Activated CD8-positive, alpha-beta memory T cell treated with anti-CD3 and anti-CD28 coated beads for 1 hour (primary cell): ENCODE data around the gene TGFB3.
A peak's percentile ranks its signal among the peaks of the same experiment; 100 is the strongest.
"Not testable (repeated sequence)": the region's sequence is repeated elsewhere in the genome, so short reads cannot be mapped to it uniquely, and the experiment has no call there.

Experiments
- DNase-seq, 2 donors: peaks; one replicate each; pipeline ENCODE4 v3.0.0-alpha.2; 2020; ENCODE audit warnings: low read depth in 1 of 2; ENCODE audit errors: extremely low read depth in 1 of 2

The TGFB3 gene

GRCh38 chr14:75981426-75982265 is at the start of gene TGFB3:
TSS of gene TGFB3 (minus strand) at chr14:75981995. CDS start at chr14:75980893, 1,102 bp downstream.
- peak in 1 of 2 donors; percentile 32 for DNase-seq

- no peak for DNase-seq
Observed at GRCh38 chr14:76024211-76024907, 42.6 kb upstream of the TGFB3 start.

- no peak for DNase-seq
Observed at GRCh38 chr14:76023757-76024156, 42.0 kb upstream of the TGFB3 start.

- DNase-seq = no peak
Observed at GRCh38 chr14:76022991-76023390, 41.2 kb upstream of the TGFB3 start.

- no peak for DNase-seq
Observed at GRCh38 chr14:76019676-76020075, 37.9 kb upstream of the TGFB3 start.

- DNase-seq = no peak
Observed at GRCh38 chr14:76015668-76016067, 33.9 kb upstream of the TGFB3 start.

GRCh38 chr14:76015191-76015590 is 33.4 kb upstream of the TGFB3 start:
- DNase-seq = no peak

- no peak for DNase-seq
Observed at GRCh38 chr14:76012354-76012753, 30.6 kb upstream of the TGFB3 start.

GRCh38 chr14:76011930-76012329 is 30.1 kb upstream of the TGFB3 start:
- no peak for DNase-seq

GRCh38 chr14:76009627-76010026 is 27.8 kb upstream of the TGFB3 start:
- DNase-seq = not testable (repeated sequence)

GRCh38 chr14:76007852-76008251 is 26.1 kb upstream of the TGFB3 start:
- DNase-seq = no peak

- no peak for DNase-seq
Observed at GRCh38 chr14:76007379-76007778, 25.6 kb upstream of the TGFB3 start.

GRCh38 chr14:76006253-76006652 is 24.5 kb upstream of the TGFB3 start:
- no peak for DNase-seq

GRCh38 chr14:76002383-76002782 is 20.6 kb upstream of the TGFB3 start:
- no peak for DNase-seq

- DNase-seq = no peak
Observed at GRCh38 chr14:75999511-76000190, 17.9 kb upstream of the TGFB3 start.

- no peak for DNase-seq
Observed at GRCh38 chr14:75996488-75996887, 14.7 kb upstream of the TGFB3 start.

- no peak for DNase-seq
Observed at GRCh38 chr14:75995372-75996041, 13.7 kb upstream of the TGFB3 start.

- no peak for DNase-seq
Observed at GRCh38 chr14:75993567-75994041, 11.8 kb upstream of the TGFB3 start.

- DNase-seq = no peak
Observed at GRCh38 chr14:75991753-75992152, 10.0 kb upstream of the TGFB3 start.

GRCh38 chr14:75990297-75990696 is 8.5 kb upstream of the TGFB3 start:
- no peak for DNase-seq

GRCh38 chr14:75989134-75989533 is 7.3 kb upstream of the TGFB3 start:
- no peak for DNase-seq
